Measurements from ENCODE around the gene TUSC2.

The TUSC2 gene

GRCh38 chr3:50299638-50299928 lies 28.4 kb downstream of the TUSC2 start:
- Histone ChIP-seq H3K4me1 (ENCODE audit: control insufficient read depth, insufficient read depth, low read length) (peaks cover 10% of the 10 kb centered on the region), H3K27me3 (ENCODE audit: control insufficient read depth, insufficient read depth, low read length) (no peaks in the 10 kb centered on the region), H3K9ac (ENCODE audit: low read length) (peak overlapping the region; percentile 1), H3K4me3 (ENCODE audit: low read length) (peak overlapping the region; percentile 76), H3K36me3 (ENCODE audit: control insufficient read depth, insufficient read depth, low read length) (no peaks in the 10 kb centered on the region), H3K27ac (ENCODE audit: low read depth, low read length) (peak overlapping the region; percentile 87)

- H3K27ac ChIP-seq (ENCODE audit: low read depth, low read length): peak within 1 kb of the TSS; percentile 87
- H3K4me1 ChIP-seq (ENCODE audit: control insufficient read depth, insufficient read depth, low read length): peaks cover 10% of the 10 kb centered on the region
- H3K4me3 ChIP-seq (ENCODE audit: low read length): peak within 1 kb of the TSS; percentile 79
- no peaks in the 10 kb centered on the region for H3K36me3 ChIP-seq (ENCODE audit: control insufficient read depth, insufficient read depth, low read length)
- no peaks in the 10 kb centered on the region for H3K27me3 ChIP-seq (ENCODE audit: control insufficient read depth, insufficient read depth, low read length)
- H3K9ac ChIP-seq (ENCODE audit: low read length): peak within 1 kb of the TSS; percentile 96
Measured at GRCh38 chr3:50298836-50299637, 29.0 kb downstream of the TUSC2 start, which contains the start of the genes HYAL3 and NAA80. HYAL3 (minus strand) TSS chr3:50299405; CDS start chr3:50295602, 3,803 bp downstream. NAA80 (minus strand) TSS chr3:50299405; CDS start chr3:50297463, 1,942 bp downstream.

GRCh38 chr3:50297896-50298725 lies 29.9 kb downstream of the TUSC2 start:
- Histone ChIP-seq H3K27me3 (ENCODE audit: control insufficient read depth, insufficient read depth, low read length) (no peaks in the 10 kb centered on the region), H3K36me3 (ENCODE audit: control insufficient read depth, insufficient read depth, low read length) (no peaks in the 10 kb centered on the region), H3K4me3 (ENCODE audit: low read length) (peak overlapping the region; percentile 79), H3K27ac (ENCODE audit: low read depth, low read length) (peak overlapping the region; percentile 85), H3K4me1 (ENCODE audit: control insufficient read depth, insufficient read depth, low read length) (peaks cover 12% of the 10 kb centered on the region), H3K9ac (ENCODE audit: low read length) (peak overlapping the region; percentile 96)

GRCh38 chr3:50297384-50297775 lies 30.6 kb downstream of the TUSC2 start:
- no peaks in the 10 kb centered on the region for H3K36me3 ChIP-seq (ENCODE audit: control insufficient read depth, insufficient read depth, low read length)
- H3K4me1 ChIP-seq (ENCODE audit: control insufficient read depth, insufficient read depth, low read length): peaks cover 19% of the 10 kb centered on the region
- H3K27me3 ChIP-seq (ENCODE audit: control insufficient read depth, insufficient read depth, low read length): no peaks in the 10 kb centered on the region
- no peak overlapping the region for H3K4me3 ChIP-seq (ENCODE audit: low read length)
- no peak overlapping the region for H3K9ac ChIP-seq (ENCODE audit: low read length)
- H3K27ac ChIP-seq (ENCODE audit: low read depth, low read length): no peak overlapping the region

GRCh38 chr3:50296721-50297383 lies 31.2 kb downstream of the TUSC2 start:
- Histone ChIP-seq H3K27me3 (ENCODE audit: control insufficient read depth, insufficient read depth, low read length) (no peaks in the 10 kb centered on the region), H3K9ac (ENCODE audit: low read length) (no peak overlapping the region), H3K4me1 (ENCODE audit: control insufficient read depth, insufficient read depth, low read length) (peaks cover 19% of the 10 kb centered on the region), H3K4me3 (ENCODE audit: low read length) (no peak overlapping the region), H3K27ac (ENCODE audit: low read depth, low read length) (no peak overlapping the region), H3K36me3 (ENCODE audit: control insufficient read depth, insufficient read depth, low read length) (no peaks in the 10 kb centered on the region)

GRCh38 chr3:50295553-50296431 lies 32.2 kb downstream of the TUSC2 start:
- no peaks in the 10 kb centered on the region for H3K27me3 ChIP-seq (ENCODE audit: control insufficient read depth, insufficient read depth, low read length)
- H3K4me1 ChIP-seq (ENCODE audit: control insufficient read depth, insufficient read depth, low read length): peaks cover 23% of the 10 kb centered on the region
- no peak overlapping the region for H3K27ac ChIP-seq (ENCODE audit: low read depth, low read length)
- H3K36me3 ChIP-seq (ENCODE audit: control insufficient read depth, insufficient read depth, low read length): no peaks in the 10 kb centered on the region
- H3K9ac ChIP-seq (ENCODE audit: low read length): no peak overlapping the region
- H3K4me3 ChIP-seq (ENCODE audit: low read length): no peak overlapping the region

GRCh38 chr3:50294492-50295403 lies 33.3 kb downstream of the TUSC2 start:
- no peak overlapping the region for H3K9ac ChIP-seq (ENCODE audit: low read length)
- peaks cover 21% of the 10 kb centered on the region for H3K4me1 ChIP-seq (ENCODE audit: control insufficient read depth, insufficient read depth, low read length)
- no peak overlapping the region for H3K4me3 ChIP-seq (ENCODE audit: low read length)
- H3K27ac ChIP-seq (ENCODE audit: low read depth, low read length): no peak overlapping the region
- no peaks in the 10 kb centered on the region for H3K27me3 ChIP-seq (ENCODE audit: control insufficient read depth, insufficient read depth, low read length)
- peaks cover 4% of the 10 kb centered on the region for H3K36me3 ChIP-seq (ENCODE audit: control insufficient read depth, insufficient read depth, low read length)

- no peak overlapping the region for H3K27ac ChIP-seq (ENCODE audit: low read depth, low read length)
- H3K27me3 ChIP-seq (ENCODE audit: control insufficient read depth, insufficient read depth, low read length): no peaks in the 10 kb centered on the region
- H3K9ac ChIP-seq (ENCODE audit: low read length): no peak overlapping the region
- no peak overlapping the region for H3K4me3 ChIP-seq (ENCODE audit: low read length)
- peaks cover 20% of the 10 kb centered on the region for H3K4me1 ChIP-seq (ENCODE audit: control insufficient read depth, insufficient read depth, low read length)
- peaks cover 5% of the 10 kb centered on the region for H3K36me3 ChIP-seq (ENCODE audit: control insufficient read depth, insufficient read depth, low read length)
Measured at GRCh38 chr3:50294089-50294488, 33.9 kb downstream of the TUSC2 start.

GRCh38 chr3:50293079-50293801 lies 34.8 kb downstream of the TUSC2 start:
- peaks cover 12% of the 10 kb centered on the region for H3K36me3 ChIP-seq (ENCODE audit: control insufficient read depth, insufficient read depth, low read length)
- H3K27me3 ChIP-seq (ENCODE audit: control insufficient read depth, insufficient read depth, low read length): no peaks in the 10 kb centered on the region
- peaks cover 13% of the 10 kb centered on the region for H3K4me1 ChIP-seq (ENCODE audit: control insufficient read depth, insufficient read depth, low read length)
- H3K9ac ChIP-seq (ENCODE audit: low read length): no peak overlapping the region
- peak overlapping the region; percentile 75 for H3K4me3 ChIP-seq (ENCODE audit: low read length)
- peak overlapping the region; percentile 95 for H3K27ac ChIP-seq (ENCODE audit: low read depth, low read length)

GRCh38 chr3:50292159-50293078 lies 35.6 kb downstream of the TUSC2 start, which contains the start of gene IFRD2:
IFRD2 (minus strand) TSS chr3:50292429; CDS start chr3:50292274, 155 bp downstream.
- Histone ChIP-seq H3K9ac (ENCODE audit: low read length) (peak within 1 kb of the TSS; percentile 57), H3K4me1 (ENCODE audit: control insufficient read depth, insufficient read depth, low read length) (peaks cover 13% of the 10 kb centered on the region), H3K27me3 (ENCODE audit: control insufficient read depth, insufficient read depth, low read length) (no peaks in the 10 kb centered on the region), H3K36me3 (ENCODE audit: control insufficient read depth, insufficient read depth, low read length) (peaks cover 15% of the 10 kb centered on the region), H3K27ac (ENCODE audit: low read depth, low read length) (peak within 1 kb of the TSS; percentile 95), H3K4me3 (ENCODE audit: low read length) (peak within 1 kb of the TSS; percentile 75)
